ENCODE measurements around the gene FNDC4.

GRCh38 chr2:27451095-27451494, 43.9 kb downstream of the FNDC4 start:
- TF ChIP-seq, protein P1, sequence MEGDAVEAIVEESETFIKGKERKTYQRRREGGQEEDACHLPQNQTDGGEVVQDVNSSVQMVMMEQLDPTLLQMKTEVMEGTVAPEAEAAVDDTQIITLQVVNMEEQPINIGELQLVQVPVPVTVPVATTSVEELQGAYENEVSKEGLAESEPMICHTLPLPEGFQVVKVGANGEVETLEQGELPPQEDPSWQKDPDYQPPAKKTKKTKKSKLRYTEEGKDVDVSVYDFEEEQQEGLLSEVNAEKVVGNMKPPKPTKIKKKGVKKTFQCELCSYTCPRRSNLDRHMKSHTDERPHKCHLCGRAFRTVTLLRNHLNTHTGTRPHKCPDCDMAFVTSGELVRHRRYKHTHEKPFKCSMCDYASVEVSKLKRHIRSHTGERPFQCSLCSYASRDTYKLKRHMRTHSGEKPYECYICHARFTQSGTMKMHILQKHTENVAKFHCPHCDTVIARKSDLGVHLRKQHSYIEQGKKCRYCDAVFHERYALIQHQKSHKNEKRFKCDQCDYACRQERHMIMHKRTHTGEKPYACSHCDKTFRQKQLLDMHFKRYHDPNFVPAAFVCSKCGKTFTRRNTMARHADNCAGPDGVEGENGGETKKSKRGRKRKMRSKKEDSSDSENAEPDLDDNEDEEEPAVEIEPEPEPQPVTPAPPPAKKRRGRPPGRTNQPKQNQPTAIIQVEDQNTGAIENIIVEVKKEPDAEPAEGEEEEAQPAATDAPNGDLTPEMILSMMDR (IDR thresholded peaks at IDR 0.05), result no peak
- no peak for TF ChIP-seq ZFX (IDR thresholded peaks at IDR 0.05; ENCODE audit: borderline replicate concordance)

Data from 22Rv1 (cell line).